HG02885 (cell line): ENCODE measurements around the gene BRD1.
"Not testable (repeated sequence)": the region's sequence is repeated elsewhere in the genome, so short reads cannot be mapped to it uniquely, and the experiment has no call there.

ENCODE experiments used
- ATAC-seq: cut with Tn5 transposase; IDR thresholded peaks from one replicate; pipeline ENCODE4 v1.9.1; 2021; ENCODE audit warnings: mild to moderate bottlenecking; ENCODE audit not compliant: unreplicated experiment, poor library complexity

Gene BRD1

DNA sequence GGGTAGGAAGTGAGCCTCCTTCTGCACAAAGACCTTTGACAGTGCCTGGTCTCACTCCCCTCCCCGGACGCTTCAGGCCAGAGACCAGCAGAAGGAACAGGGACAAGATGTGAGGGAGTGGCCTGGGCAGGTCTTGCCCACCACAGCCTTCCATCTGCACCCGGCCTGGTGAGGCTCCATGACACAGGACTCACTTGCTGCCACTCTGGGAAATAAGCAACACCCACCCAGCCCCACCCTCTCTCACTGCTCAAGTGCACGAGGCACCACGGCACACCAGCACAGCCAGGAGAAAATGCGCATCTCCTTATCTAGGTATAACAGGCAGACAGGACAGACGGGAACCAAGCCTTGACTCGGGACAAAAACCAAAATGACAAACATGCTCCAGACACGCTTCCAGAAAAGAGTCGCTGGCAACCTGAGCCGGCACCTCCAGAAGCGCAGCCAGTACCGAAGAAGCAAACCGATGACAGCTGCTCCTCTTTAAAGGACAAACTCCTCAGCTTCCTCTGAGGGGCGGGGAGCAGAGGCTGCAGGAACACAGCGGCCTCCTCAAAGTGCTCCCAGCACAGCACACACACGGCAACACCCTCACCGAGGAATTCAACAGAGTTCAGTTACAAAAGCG lies 41.7 kb downstream of the BRD1 start:
- ATAC-seq = no peak

DNA sequence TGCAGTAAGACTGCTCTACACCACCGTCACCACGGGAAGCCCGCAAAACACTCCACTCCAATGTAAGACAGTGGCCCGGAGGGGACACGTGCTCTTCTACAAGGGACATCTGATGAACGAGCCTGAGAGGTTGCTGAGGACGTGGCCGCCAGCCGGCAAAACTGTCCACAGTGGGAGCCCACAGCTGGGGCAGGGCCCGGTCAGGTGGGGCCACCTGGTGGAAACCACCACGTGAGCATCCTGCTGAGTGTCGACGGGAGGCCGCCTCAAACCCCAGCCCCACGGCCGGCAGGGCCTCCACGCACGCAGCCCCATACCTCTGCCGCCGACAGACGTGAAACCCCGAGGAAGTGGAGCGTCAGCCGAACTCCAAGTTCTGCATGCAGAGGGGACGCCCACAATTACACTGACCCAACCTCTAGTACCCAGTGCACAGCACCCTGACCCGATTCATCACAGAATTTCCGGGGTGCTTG lies 42.6 kb downstream of the BRD1 start:
- ATAC-seq = no peak

DNA sequence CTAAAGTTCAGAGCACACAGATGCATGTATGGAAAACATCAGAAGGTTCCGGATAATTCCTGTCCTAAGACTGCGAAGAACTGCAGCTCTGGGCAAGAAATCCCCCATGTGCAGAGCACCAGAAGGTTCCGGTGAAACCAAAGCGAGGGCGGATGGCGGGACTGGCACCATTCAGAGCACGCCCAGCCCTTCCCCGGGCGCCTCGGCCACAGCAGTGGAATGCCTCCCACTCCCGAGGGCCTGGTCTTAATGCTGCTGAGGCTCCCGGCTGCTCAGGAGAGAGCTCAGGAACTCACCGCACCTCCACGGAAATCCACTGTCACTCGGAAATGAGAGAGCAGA lies 43.1 kb downstream of the BRD1 start:
- no peak for ATAC-seq

DNA sequence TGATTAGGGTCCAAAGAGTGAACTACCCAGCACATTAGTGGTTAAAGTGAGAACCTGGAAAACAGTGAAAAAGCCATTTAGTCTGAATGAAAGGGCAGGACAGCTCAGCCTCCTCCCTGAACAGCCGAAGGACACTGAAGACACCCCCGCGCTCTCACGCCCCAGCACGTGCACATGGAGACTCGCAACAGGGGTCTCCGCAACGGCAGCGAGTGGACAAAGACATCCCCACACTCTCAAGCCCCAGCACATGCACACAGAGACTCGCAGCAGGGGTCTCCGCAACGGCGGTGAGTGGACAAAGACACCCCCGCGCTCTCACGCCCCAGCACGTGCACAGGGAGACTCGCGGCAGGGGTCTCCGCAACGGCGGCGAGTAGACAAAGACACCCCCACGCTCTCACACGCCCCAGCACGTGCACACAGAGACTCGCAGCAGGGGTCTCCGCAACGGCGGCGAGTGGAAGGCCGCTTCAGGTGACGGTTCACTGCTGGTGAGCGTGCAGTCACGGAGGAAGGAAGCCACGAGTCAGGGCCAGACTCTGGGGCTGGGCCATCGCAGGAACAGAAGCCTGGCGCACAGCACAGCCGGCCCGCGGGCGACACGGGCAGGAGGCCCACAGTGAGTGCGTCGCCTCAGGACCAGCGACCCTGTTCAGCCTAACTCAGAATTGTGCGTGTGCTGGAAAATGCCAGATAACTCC lies 43.6 kb downstream of the BRD1 start:
- no peak for ATAC-seq

DNA sequence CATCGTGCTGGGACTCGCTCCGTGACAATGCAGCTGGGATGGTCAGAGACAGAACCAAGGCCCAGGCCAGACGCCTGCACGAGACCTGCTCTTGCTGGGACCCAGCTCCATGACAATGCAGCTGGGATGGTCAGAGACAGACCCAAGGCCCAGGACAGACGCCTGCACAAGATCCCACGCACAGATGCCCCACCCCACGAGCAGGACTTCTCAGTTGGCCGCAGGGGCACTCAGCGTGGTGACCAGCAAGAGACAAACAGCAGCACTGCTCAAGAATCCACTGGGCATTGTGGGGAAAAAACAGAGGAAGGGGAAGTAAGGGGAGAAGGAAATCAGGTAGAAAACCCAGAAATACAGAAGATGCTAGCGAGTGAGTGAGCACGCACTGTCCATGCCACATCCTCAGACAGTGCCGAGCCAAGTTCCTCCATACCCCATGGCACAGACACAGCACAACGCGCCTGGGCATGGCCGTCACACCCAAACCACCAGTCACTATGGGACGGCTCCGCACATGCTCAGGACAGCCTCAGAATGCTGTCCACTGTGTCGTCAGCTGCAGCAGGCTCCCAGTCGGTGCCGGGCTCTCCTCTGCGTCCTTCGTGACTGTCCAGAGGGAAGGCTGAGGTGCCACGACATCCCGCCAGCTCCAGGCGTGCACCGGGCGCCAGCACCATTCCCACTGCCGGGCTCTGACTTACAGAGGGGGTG lies 44.5 kb downstream of the BRD1 start:
- no peak for ATAC-seq

DNA sequence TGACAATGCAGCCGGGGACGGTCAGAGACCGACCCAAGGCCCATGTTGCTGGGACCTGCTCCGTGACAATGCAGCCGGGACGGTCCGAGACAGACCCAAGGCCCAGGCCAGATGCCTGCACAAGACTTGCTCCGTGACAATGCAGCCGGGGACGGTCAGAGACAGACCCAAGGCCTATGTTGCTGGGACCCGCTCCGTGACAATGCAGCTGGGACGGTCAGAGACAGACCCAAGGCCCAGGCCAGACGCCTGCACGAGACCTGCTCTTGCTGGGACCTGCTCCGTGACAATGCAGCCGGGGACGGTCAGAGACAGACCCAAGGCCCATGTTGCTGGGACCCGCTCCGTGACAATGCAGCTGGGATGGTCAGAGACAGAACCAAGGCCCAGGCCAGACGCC lies 45.8 kb downstream of the BRD1 start:
- ATAC-seq = not testable (repeated sequence)

DNA sequence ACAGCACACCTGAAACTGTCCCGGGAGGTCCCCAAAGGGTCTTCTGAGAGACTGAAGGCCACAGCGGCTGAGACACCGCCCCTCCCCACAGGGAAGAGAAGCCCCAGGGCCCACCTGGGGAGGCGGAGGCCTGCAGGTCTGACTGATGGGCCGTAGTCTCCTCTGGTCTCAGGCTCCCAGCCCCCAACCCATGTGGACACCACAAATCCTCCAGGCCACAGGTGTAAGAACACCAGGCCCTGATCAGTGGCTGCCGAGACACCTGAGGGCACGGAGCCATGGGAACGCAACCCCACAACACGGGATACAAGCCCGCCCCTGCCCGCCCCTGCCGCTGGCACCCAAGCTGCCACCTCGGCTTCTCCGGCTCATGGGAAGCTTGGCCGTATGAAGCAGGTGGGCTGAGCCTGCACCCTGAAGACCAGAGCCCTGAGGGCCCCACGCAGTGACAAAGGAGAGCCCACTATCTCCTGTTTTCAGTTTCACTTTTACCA lies 46.3 kb downstream of the BRD1 start:
- no peak for ATAC-seq

DNA sequence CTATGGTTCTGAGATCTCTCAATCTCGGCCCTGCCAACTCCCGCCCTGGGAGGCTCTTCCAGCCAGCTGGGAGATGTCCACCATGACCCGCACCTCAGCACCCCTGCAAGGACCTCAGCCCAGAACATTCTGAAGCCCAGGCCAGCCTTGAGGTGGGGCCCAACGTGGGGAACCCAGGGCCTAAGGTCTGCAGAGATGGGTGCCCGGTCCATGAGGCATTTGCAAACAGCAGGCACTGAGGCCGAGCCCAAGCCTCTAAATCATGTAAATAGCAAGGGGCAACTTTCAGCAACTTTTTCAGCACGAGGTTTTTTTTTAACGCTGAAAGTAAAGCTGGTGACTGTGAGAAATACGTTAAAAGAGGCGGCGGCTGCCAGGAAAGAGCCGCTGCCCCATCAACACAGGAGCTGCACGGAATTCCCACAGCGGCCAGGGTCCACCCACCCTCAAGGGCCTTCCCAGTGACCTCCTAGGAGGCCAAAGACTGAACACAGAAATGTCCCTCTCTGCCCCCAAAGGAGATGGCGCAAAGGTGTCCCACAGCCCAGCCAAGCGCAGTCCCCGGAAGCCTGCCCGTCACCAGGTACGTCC lies 46.9 kb downstream of the BRD1 start:
- no peak for ATAC-seq

DNA sequence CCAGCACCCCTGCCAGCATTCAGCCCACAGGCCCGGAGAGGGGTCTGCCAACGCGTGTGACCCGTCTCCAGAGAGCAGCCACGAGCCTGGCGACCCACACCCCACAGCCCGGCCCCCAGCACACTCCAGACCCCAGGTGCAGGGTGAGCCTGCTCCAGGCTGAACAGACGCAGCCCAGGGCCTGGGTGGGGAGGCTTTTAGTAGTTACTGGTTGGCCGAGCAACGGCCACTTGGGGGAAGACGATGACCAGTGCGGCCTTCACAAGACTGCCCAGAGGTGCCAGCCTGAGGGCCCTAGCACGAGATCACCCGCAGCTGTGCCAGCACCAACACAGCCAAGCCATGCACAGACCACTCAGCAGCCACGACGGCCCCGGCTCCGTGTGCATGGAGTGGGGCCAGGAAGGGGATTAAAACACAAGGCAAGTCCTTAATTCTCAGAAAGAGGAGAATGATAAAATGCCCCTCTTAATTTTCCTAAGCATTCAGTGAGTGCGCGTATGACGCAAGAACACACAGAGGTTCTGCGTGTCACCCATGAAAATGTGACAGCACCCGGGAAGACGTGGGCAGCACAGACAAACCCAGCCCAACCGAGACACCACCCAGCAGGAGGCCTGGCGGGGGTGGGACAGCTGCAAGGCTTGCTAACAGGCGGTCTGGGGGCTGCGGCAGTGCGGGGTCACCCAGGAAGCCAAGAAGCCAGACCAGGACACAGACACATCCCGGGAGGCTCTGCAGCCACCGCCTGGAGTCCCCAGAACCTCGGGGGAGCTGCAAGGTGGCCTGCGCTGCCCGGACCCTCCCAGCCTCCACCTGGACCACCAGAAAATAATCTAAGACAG lies 47.6 kb downstream of the BRD1 start:
- ATAC-seq = no peak

DNA sequence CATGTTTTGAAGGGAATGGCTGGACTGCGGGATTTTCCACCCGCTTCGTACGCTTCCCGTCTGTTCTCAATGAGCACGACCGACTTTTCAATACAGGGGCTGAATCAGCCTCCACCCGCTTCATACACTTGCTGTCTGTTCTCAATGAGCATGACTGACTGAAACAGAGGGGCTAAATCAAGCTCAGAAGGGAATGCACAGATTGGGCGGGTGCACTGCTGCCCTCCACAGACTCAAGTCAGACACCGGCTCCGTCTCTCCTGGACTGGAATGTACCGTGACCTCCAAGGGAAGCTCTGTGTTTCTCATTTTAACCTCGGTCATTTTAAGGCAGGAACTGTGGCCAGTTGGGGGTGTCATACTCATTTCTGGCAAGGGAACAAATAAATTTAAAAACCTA lies 48.5 kb downstream of the BRD1 start:
- no peak for ATAC-seq

DNA sequence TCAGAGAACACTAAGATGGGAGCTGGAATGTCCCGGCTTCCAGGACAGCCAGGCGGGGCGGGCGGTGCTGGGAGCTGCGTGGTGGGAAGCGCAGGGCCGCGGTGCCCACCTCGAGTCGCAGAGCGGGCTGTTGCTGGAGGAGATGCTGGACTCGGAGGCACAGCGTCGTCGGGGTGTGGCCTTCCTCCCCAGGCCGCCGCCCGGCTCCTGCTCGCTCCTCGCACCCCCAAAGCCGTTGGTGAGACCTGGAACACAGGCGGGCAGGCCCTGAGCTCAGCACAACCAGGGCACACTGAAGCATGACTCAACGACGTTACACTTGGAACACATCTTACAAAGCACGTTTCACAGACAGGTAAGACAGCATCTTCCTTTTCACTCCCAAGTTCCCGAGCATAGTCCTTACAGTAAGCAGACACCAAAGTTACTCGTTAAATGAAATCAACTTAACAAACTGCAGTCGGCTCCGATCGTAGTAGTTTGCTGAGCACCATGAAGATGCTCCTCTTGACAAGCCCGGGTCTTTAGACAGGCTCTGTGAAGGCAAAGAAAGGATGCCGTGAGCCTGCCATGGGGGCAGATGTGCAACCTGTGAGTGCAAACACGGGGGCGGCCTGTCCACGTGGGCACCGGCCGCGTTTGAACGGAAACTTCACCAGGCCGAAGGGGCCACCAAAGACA lies 50.0 kb downstream of the BRD1 start:
- ATAC-seq = no peak

DNA sequence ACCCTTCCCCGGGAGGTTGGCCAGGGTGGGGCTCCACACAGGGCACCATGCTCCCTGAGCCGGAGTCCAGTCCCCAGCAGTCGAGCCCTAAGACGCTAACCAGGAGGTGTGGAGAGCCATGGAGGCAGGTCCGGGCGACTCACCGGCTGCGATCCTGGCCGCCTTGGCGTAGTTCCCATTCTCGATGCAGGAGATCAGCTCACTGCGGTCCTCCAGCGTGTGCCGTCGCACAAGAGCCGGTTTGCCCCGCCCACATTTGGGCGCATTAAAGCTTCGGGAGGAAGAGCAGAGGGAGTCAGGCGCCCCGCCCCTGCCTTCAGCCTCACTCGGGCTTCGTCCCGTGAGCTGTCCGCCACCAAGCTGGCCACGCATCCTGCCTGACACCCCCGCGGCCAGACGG lies 50.8 kb downstream of the BRD1 start:
- ATAC-seq = no peak

DNA sequence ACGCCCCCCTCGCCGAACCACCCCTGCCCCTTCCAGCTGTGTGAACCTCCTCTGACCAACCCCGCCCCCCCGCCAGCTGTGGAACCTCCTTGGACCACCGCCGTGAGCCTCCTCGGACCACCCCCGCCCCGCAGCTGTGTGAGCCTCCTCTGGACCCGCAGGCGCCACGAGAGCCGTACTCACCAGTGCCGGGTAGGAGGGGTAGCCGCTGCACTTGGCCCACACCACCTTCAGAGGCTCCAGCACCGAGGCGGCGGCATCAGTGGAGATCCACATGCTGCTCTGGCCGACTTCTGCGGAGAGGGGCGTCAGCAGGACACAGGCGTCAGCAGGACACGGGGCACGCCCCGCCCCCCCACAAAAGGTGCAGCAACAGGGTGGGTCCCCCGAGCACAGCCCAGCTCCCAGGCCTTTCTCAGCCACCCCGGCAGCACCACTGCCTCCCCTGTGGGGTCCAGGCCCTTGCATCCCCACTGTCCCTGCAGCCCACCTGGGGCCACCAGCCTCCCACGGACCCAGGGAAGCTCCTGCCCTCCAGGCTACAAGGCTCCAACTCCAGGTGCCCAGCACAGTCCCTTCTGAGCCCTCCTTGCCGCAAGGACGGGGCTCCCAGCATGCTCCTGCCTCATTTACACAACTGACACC lies 51.7 kb downstream of the BRD1 start:
- ATAC-seq = no peak

DNA sequence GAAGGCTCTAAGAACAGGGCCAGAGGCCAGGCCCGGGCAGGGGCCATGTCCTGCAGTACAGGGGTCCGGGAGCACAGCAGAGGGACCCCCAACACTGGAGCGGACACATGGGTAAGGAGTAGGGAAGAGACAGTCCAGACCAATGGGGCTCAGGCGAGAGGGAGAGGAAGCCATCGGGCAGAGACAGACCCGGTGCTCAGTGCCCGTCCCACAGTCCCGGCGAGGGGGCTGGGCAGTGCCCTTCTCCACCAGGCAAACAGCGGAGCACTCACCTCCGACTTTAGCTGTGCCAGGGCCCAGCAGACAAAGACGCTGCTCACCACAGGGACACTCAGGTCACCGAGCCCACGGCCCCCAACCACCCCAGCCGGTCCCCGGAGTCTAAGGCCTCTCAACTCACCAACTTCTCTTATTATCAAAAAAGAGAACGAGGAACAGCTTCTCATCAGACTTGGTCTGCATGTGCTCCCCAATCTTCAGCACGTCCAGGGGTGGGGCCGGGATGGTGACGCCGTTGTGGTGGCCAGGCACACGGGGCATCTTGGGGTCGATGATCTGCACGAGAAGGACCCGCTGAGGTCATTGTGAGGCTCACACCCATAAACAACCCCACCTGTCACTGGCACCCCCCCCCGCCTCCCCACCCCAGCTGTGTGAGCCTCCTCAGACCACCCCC lies 52.3 kb downstream of the BRD1 start:
- no peak for ATAC-seq

DNA sequence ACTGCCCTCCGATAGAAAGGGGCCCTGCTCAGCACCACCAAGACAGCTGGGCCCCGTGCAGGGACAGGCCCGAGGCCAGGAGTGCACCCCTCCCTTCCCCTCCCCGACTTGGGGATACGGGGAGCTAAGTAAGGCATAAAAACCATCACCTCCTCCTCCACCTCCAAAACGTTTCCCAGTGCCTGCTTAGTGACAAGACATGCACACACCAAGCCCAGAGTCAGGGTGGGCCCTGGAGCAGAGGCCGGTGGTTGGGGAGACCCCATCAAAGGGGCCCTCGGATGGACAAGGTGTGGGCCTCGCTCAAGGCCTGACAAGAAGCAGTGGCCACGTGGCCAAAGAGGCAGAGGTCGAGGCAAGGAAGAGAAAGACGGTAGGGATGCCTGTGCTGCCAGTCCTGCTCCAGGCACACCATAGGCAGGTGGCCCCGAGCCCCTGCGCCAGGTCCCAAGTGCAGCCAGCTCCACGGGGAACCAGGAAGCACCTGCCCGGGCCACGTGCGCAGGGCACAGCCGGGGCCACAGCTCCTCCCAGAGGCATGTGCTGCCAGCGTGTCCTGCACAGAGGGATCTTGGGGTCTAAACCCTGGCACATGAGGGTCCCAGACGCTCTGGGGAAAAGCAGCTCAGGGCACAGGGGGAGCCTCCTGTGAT lies 53.0 kb downstream of the BRD1 start:
- ATAC-seq = no peak

DNA sequence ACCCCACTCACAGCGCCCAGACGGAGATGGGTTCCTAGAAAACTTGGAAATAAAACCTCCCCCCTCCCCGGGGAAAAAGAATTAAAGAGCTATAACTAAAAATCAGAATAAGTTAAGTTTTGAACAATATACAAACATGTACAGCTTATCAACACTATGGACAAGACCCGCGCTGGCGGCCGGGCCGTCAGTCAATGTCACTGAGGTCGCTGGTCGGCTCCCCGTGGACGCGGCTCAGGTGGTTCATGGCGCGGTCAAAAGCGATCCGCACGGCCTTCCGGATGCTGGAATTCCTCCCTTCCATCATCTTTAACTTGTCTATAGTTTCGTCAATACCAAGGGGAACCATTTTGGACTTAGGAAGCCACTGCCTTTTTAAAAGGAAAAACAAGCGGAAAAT lies 53.6 kb downstream of the BRD1 start:
- no peak for ATAC-seq

DNA sequence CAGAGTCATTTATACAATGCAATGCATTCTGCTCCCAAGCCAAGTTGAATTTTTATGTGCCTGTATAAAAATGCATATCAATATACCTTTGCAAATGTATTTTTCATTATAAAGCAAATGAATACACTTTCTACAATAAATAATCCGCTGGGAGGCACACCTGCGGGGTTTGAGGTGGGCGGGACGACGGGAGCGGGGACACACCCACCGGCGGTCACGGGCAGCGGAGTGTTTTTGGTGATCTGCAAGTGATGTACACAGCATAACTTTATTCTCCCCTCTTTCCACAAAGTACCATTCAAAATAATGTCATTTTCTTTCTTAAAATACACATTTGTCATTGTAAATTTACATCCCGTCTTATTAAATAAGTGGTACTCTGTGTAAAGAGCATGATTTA lies 54.1 kb downstream of the BRD1 start:
- ATAC-seq = no peak

DNA sequence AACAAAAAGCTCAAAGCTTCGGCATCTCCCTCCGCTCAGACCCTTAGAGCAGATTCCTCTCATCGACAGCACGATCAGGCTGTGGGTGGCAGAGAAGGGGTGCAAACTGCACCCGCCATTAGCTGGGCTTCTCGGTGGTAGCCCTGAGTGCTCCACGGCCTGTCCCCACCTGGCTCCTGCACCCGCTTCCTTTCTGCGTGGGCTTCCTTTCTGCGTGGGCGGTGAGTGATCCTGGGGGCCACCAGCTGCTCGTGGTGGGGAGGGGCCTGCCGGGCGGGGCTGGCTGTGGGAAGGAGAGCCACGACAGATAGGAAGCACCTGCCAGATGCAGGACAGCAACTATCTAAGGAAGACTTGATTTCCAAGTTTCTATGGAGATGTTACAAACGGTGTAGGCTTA lies 55.0 kb downstream of the BRD1 start:
- no peak for ATAC-seq
